GM18511 (cell line): Measurements from ENCODE around the gene NUPR2.
"Not testable (repeated sequence)": the region's sequence is repeated elsewhere in the genome, so short reads cannot be mapped to it uniquely, and the experiment has no call there.

Experiments
- ATAC-seq: cut with Tn5 transposase; IDR thresholded peaks from one replicate; pipeline ENCODE4 v1.9.1; 2021; ENCODE audit warnings: mild to moderate bottlenecking, moderate library complexity; ENCODE audit not compliant: unreplicated experiment

The NUPR2 gene

GRCh38 chr7:56087445-56087844 lies 28.8 kb downstream of the NUPR2 start:
- ATAC-seq: no peak

- ATAC-seq: no peak
Measured at GRCh38 chr7:56086761-56087160, 29.5 kb downstream of the NUPR2 start.

GRCh38 chr7:56083150-56083785 lies 32.9 kb downstream of the NUPR2 start:
- ATAC-seq: no peak

- no peak for ATAC-seq
Measured at GRCh38 chr7:56081626-56082340, 34.4 kb downstream of the NUPR2 start.

- not testable (repeated sequence) for ATAC-seq
Measured at GRCh38 chr7:56080726-56081435, 35.3 kb downstream of the NUPR2 start.

- ATAC-seq: no peak
Measured at GRCh38 chr7:56079450-56080185, 36.6 kb downstream of the NUPR2 start.

GRCh38 chr7:56078196-56078595 lies 38.0 kb downstream of the NUPR2 start:
- ATAC-seq: no peak

- ATAC-seq: no peak
Measured at GRCh38 chr7:56077681-56078080, 38.5 kb downstream of the NUPR2 start.

- peak; percentile 98 for ATAC-seq
Measured at GRCh38 chr7:56074371-56074791, 41.8 kb downstream of the NUPR2 start.

GRCh38 chr7:56066376-56066775 lies 49.8 kb downstream of the NUPR2 start:
- ATAC-seq: not testable (repeated sequence)
